K562 (cell line): Measurements from ENCODE around the gene MAP2K3. TPM values are rescaled to one million over a fixed set of nuclear protein-coding genes. Genes with fewer than 3 reads are reported as not detected.

Source experiments
- BRD9 ChIP-seq: fragments of 450-650 bp; IDR thresholded peaks from 2 replicates; pipeline ENCODE4 v1.6.1; 2018; ENCODE audit warnings: low read depth; ENCODE audit not compliant: partially characterized antibody
- CBFB ChIP-seq: sonication (generic); formaldehyde crosslinking; IDR thresholded peaks from 2 replicates; pipeline ENCODE4 v1.4.0; 2020; ENCODE audit warnings: mild to moderate bottlenecking, missing genetic modification reagents
- ELF1 ChIP-seq: fragments of 200-800 bp; sonication (Bioruptor generic); IDR thresholded peaks from 2 replicates; pipeline ENCODE4 v1.6.1; 2016; ENCODE audit warnings: missing genetic modification characterization, missing compliant biosample characterization
- GABPA ChIP-seq: fragments of 200-800 bp; sonication (Bioruptor generic); conservative IDR thresholded peaks from 2 replicates; pipeline ENCODE4 v1.6.1; 2016; ENCODE audit warnings: low read depth, missing genetic modification characterization, missing compliant biosample characterization
- JUND ChIP-seq, 2 experiments: IDR thresholded peaks; 2 replicates in 1 of 2; 3 replicates in 1 of 2; pipeline ENCODE4 v1.6.1; 2011; ENCODE audit warnings: borderline replicate concordance in 2 of 2, low read depth in 2 of 2, low read length in 2 of 2, improper control_type of control experiment in 1 of 2, missing biosample characterization in 1 of 2, missing genetic modification characterization in 1 of 2, missing genetic modification reagents in 1 of 2
- MAFG ChIP-seq: fragments of 450-650 bp; conservative IDR thresholded peaks from 2 replicates; pipeline ENCODE4 v1.6.1; 2016; ENCODE audit warnings: missing genetic modification characterization, missing compliant biosample characterization
- MBD2 ChIP-seq: sonication (generic); IDR thresholded peaks from 2 replicates; pipeline ENCODE4 v1.6.1; 2016; ENCODE audit warnings: low read depth, borderline replicate concordance
- NEUROD1 ChIP-seq: fragments of 150-350 bp; IDR thresholded peaks from 2 replicates; pipeline ENCODE4 v1.6.1; 2014; ENCODE audit warnings: borderline replicate concordance, low read length, low read depth; ENCODE audit not compliant: partially characterized antibody
- NKRF ChIP-seq: fragments of 450-650 bp; IDR thresholded peaks from 2 replicates; pipeline ENCODE4 v1.6.1; 2016; ENCODE audit warnings: borderline replicate concordance
- PHTF2 ChIP-seq: fragments of 250-450 bp; sonication (Bioruptor Pico); IDR thresholded peaks from 2 replicates; pipeline ENCODE4 v1.5.0; 2021; ENCODE audit warnings: mild to moderate bottlenecking
- PRMT5 ChIP-seq: sonication (generic); formaldehyde crosslinking; IDR thresholded peaks from 2 replicates; pipeline ENCODE4 v1.5.0; 2020; ENCODE audit warnings: missing genetic modification reagents
- TAL1 ChIP-seq: fragments of 450-650 bp; IDR thresholded peaks from 2 replicates; pipeline ENCODE4 v1.6.1; 2016; ENCODE audit warnings: mild to moderate bottlenecking
- TEAD4 ChIP-seq, 2 experiments: sonication (generic) in 1 of 2; formaldehyde crosslinking in 1 of 2; IDR thresholded peaks; 2 replicates each; pipeline versions ENCODE4 v1.6.1 to v1.8.0; 2012 to 2022; ENCODE audit warnings: borderline replicate concordance in 1 of 2, inconsistent platforms in 1 of 2, low read length in 1 of 2, mild to moderate bottlenecking in 1 of 2, missing genetic modification reagents in 1 of 2
- ZC3H11A ChIP-seq: IDR thresholded peaks from 2 replicates; pipeline ENCODE4 v1.6.1; 2012; ENCODE audit warnings: low read depth, low read length, improper control_type of control experiment
- ZC3H4 ChIP-seq: sonication (generic); formaldehyde crosslinking; IDR thresholded peaks from 2 replicates; pipeline ENCODE4 v1.9.0; 2021; ENCODE audit warnings: missing genetic modification reagents, borderline replicate concordance
- ZNF140 ChIP-seq: fragments of 250-450 bp; sonication (Bioruptor Pico); IDR thresholded peaks from 2 replicates; pipeline ENCODE4 v1.8.0; 2021; ENCODE audit warnings: moderate library complexity, mild to moderate bottlenecking, inconsistent platforms
- ZNF253 ChIP-seq: fragments of 250-450 bp; sonication (Bioruptor Pico); conservative IDR thresholded peaks from 2 replicates; pipeline ENCODE4 v1.6.1; 2021; ENCODE audit warnings: mild to moderate bottlenecking
- polyA plus RNA-seq, 8 experiments: library from polyadenylated mRNA; depleted of rRNA in 4 of 8; stranded (reverse) in 5 of 8; unstranded in 3 of 8; fragments of >200 nt; fragmentation: Nextera tagmentation in 2 of 8; fragmentation: Illumina TruSeq in 1 of 8; extraction: Ambion mirVana in 2 of 8; extraction: Trizol in 1 of 8; gene quantifications; 2 replicates each; pipeline versions ENCODE4 v1.2.1 to v1.2.3, GENCODE V29; 2011 to 2014; ENCODE audit warnings: inconsistent platforms in 1 of 8, missing spikeins in 1 of 8
- total RNA-seq, 7 experiments: library from RNA; depleted of rRNA in 6 of 7; stranded (reverse); fragments of >200 nt in 6 of 7; fragmentation: Illumina TruSeq in 2 of 7; extraction: Trizol in 2 of 7; gene quantifications; 2 replicates each; pipeline versions ENCODE4 v1.2.1 to v1.2.3, GENCODE V29; 2011 to 2021; ENCODE audit warnings: low replicate concordance in 1 of 7
- TF ChIP-seq, protein P1 (sequence below): fragments of 450-650 bp; IDR thresholded peaks from 2 replicates; pipeline ENCODE4 v1.6.1; 2016; ENCODE audit warnings: low read depth

MAP2K3 gene
- total and polyA plus RNA-seq, 9 of the 15 experiments (the other 6 are each of a cell fraction or from before 2014, with no cell fraction given), result 0.18 to 14.8 (median 3.5) TPM

GRCh38 chr17:21294321-21295035, 10.0 kb downstream of the MAP2K3 start (continued):
- TF ChIP-seq NKRF, result no peak
- TF ChIP-seq ZNF140 (CRISPR knock-in tag), result no peak
- no peak for TF ChIP-seq ZC3H11A
- TF ChIP-seq MAFG, result no peak
- TF ChIP-seq TEAD4 (IDR thresholded peaks at IDR 0.05; ENCODE audit: low read length), result peak; percentile 61; the same call in 1 of the 2 replicates
- no peak for TF ChIP-seq TEAD4 (CRISPR knock-in tag; IDR thresholded peaks at IDR 0.05; ENCODE audit: borderline replicate concordance)
- TF ChIP-seq ELF1, result no peak
- TF ChIP-seq TAL1, result peak; percentile 71
- no peak for TF ChIP-seq PHTF2 (CRISPR knock-in tag)
- no peak for TF ChIP-seq CBFB (CRISPR knock-in tag)
- TF ChIP-seq GABPA (tag), result no peak
- TF ChIP-seq PRMT5 (CRISPR knock-in tag), result no peak
- no peak for TF ChIP-seq NEUROD1
- TF ChIP-seq ZC3H4, result no peak
- TF ChIP-seq, protein P1, sequence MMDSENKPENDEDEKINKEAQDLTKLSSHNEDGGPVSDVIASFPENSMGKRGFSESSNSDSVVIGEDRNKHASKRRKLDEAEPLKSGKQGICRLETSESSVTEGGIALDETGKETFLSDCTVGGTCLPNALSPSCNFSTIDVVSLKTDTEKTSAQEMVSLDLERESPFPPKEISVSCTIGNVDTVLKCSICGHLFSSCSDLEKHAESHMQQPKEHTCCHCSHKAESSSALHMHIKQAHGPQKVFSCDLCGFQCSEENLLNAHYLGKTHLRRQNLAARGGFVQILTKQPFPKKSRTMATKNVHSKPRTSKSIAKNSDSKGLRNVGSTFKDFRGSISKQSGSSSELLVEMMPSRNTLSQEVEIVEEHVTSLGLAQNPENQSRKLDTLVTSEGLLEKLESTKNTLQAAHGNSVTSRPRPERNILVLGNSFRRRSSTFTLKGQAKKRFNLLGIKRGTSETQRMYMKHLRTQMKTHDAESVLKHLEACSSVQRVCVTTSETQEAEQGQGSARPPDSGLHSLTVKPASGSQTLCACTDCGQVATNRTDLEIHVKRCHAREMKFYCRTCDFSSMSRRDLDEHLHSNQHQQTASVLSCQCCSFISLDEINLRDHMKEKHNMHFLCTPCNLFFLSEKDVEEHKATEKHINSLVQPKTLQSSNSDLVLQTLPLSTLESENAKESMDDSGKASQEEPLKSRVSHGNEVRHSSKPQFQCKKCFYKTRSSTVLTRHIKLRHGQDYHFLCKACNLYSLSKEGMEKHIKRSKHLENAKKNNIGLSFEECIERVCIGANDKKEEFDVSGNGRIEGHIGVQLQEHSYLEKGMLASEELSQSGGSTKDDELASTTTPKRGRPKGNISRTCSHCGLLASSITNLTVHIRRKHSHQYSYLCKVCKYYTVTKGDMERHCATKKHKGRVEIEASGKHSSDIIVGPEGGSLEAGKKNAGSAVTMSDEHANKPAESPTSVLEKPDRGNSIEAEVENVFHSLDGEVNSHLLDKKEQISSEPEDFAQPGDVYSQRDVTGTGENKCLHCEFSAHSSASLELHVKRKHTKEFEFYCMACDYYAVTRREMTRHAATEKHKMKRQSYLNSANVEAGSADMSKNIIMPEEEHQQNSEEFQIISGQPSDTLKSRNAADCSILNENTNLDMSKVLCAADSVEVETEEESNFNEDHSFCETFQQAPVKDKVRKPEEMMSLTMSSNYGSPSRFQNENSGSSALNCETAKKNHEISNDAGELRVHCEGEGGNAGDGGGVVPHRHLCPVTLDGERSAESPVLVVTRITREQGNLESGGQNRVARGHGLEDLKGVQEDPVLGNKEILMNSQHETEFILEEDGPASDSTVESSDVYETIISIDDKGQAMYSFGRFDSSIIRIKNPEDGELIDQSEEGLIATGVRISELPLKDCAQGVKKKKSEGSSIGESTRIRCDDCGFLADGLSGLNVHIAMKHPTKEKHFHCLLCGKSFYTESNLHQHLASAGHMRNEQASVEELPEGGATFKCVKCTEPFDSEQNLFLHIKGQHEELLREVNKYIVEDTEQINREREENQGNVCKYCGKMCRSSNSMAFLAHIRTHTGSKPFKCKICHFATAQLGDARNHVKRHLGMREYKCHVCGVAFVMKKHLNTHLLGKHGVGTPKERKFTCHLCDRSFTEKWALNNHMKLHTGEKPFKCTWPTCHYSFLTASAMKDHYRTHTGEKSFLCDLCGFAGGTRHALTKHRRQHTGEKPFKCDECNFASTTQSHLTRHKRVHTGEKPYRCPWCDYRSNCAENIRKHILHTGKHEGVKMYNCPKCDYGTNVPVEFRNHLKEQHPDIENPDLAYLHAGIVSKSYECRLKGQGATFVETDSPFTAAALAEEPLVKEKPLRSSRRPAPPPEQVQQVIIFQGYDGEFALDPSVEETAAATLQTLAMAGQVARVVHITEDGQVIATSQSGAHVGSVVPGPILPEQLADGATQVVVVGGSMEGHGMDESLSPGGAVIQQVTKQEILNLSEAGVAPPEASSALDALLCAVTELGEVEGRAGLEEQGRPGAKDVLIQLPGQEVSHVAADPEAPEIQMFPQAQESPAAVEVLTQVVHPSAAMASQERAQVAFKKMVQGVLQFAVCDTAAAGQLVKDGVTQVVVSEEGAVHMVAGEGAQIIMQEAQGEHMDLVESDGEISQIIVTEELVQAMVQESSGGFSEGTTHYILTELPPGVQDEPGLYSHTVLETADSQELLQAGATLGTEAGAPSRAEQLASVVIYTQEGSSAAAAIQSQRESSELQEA, result no peak
- no peak for TF ChIP-seq JUND (IDR thresholded peaks at IDR 0.05; ENCODE audit: borderline replicate concordance, low read depth, low read length)
- TF ChIP-seq JUND (tag; IDR thresholded peaks at IDR 0.05; ENCODE audit: borderline replicate concordance, low read depth, low read length), result no peak
- no peak for TF ChIP-seq ZNF253
- TF ChIP-seq MBD2, result no peak
- TF ChIP-seq BRD9, result peak; percentile 98
